Body of pancreas (tissue), 4 donors: ENCODE measurements around the gene SLC6A17. TPM values are rescaled to one million over a fixed set of nuclear protein-coding genes. Genes with fewer than 3 reads are reported as not detected.
A peak's percentile ranks its signal among the peaks of the same experiment; 100 is the strongest.

Experiments
- ATAC-seq: fragments of 150-250 bp; one replicate; pipeline ENCODE4 v1.9.1; 2016
- DNase-seq, 4 donors: peaks; one replicate each; pipeline ENCODE4 v3.0.0-alpha.2; 2019
- H3K27ac ChIP-seq, 4 donors: fragments of 200-600 bp; sonication (generic); 1 replicate in 3 of 4; 2 replicates in 1 of 4; pipeline versions ENCODE4 v1.5.1 to v1.6.1; 2016 to 2019; ENCODE audit warnings: mild to moderate bottlenecking in 1 of 4, mixed read lengths in 1 of 4, moderate library complexity in 1 of 4
- H3K27me3 ChIP-seq, 2 donors: fragments of 200-600 bp; sonication (generic); one replicate each; pipeline ENCODE4 v1.6.0; 2016; ENCODE audit warnings: mild to moderate bottlenecking in 1 of 2
- H3K36me3 ChIP-seq, 2 donors: fragments of 200-600 bp; sonication (generic); replicated peaks in 1 of 2; 2 replicates each; pipeline ENCODE4 v1.5.1; 2016; ENCODE audit warnings: low read depth in 2 of 2; ENCODE audit not compliant: insufficient read depth in 1 of 2
- H3K4me1 ChIP-seq: fragments of 200-600 bp; sonication (generic); one replicate; pipeline ENCODE4 v1.6.0; 2016
- H3K4me3 ChIP-seq, 2 donors: fragments of 200-600 bp; sonication (generic); 1 replicate in 1 of 2; 2 replicates in 1 of 2; pipeline ENCODE4 v1.5.1; 2016 to 2019
- H3K9me3 ChIP-seq, 3 donors: fragments of 200-600 bp; sonication (generic); 1 replicate in 2 of 3; 2 replicates in 1 of 3; pipeline ENCODE4 v1.5.1; 2016
- CTCF ChIP-seq, 7 experiments: fragments of 450-650 bp in 4 of 7; fragments of 200-600 bp in 3 of 7; sonication (generic) in 3 of 7; IDR thresholded peaks; one replicate each; pipeline ENCODE4 v1.5.1; 2016 to 2019; ENCODE audit warnings: antibody characterized with exemption in 7 of 7
- POLR2A ChIP-seq, 3 donors: fragments of 450-650 bp; IDR thresholded peaks; one replicate each; pipeline ENCODE4 v1.6.1; 2016; ENCODE audit warnings: antibody characterized with exemption in 3 of 3, mild to moderate bottlenecking in 2 of 3
- WGBS, 2 donors: methylation state at CpG; one replicate each; pipeline ENCODE4 v1.1.5; 2017; 5-methylcytosine and 5-hydroxymethylcytosine counted together
- intact Hi-C: fragments of 100-400 bp; cut with DNase I; formaldehyde crosslinking; loops from one replicate; pipeline ENCODE4 v1.15.1; 2023
- total RNA-seq, 2 donors: library from RNA; depleted of rRNA; stranded (reverse); fragments of >200 nt; gene quantifications; one replicate each; pipeline ENCODE4 v1.1.0, GENCODE V29; 2016

SLC6A17 gene
- total RNA-seq, 2 donors from 2014 or later = 0.52 to 0.99 TPM

GRCh38 chr1:110153407-110153950 is 3.2 kb downstream of the SLC6A17 start:
- Histone ChIP-seq H3K4me3 (no peak overlapping the region), H3K4me1 (peaks cover 13% of the 10 kb centered on the region), H3K9me3 (no peaks in the 10 kb centered on the region), H3K27ac (no peak overlapping the region), H3K27me3 (peaks cover 0 to 3% of the 10 kb centered on the region in 2 donors), H3K36me3 (no peaks in the 10 kb centered on the region)
- intact Hi-C loops = no loop called here
- no peak for DNase-seq
- TF ChIP-seq CTCF (IDR thresholded peaks at IDR 0.05) (no peak), POLR2A (IDR thresholded peaks at IDR 0.05) (no peak)
- no peak for ATAC-seq

- Histone ChIP-seq H3K27me3 (no peaks in the 10 kb centered on the region), H3K4me1 (peaks cover 5% of the 10 kb centered on the region), H3K36me3 (no peaks in the 10 kb centered on the region), H3K4me3 (no peak overlapping the region), H3K9me3 (no peaks in the 10 kb centered on the region), H3K27ac (no peak overlapping the region)
- intact Hi-C loops = no loop called here
- TF ChIP-seq POLR2A (IDR thresholded peaks at IDR 0.05) (no peak), CTCF (IDR thresholded peaks at IDR 0.05) (no peak)
- WGBS, 2 donors = 11 to 26% methylated on average over 7 of the region's 7 CpGs
- ATAC-seq (peak; percentile 59), DNase-seq (peak; percentile 57 to 74 (median 61))
Observed at GRCh38 chr1:110155878-110156522, 5.7 kb downstream of the SLC6A17 start.

GRCh38 chr1:110158261-110158660 is 8.0 kb downstream of the SLC6A17 start:
- 61 to 68% methylated on average over 5 of the region's 5 CpGs for WGBS, 2 donors
- no peak overlapping the region for H3K4me3 ChIP-seq
- intact Hi-C loops = no loop called here

GRCh38 chr1:110159168-110159567 is 8.9 kb downstream of the SLC6A17 start:
- H3K4me1 ChIP-seq = no peaks in the 10 kb centered on the region
- WGBS, 2 donors = 19 to 35% methylated on average over 2 of the region's 2 CpGs
- intact Hi-C loops = no loop called here
- ATAC-seq (no peak), DNase-seq (no peak)
- TF ChIP-seq POLR2A (IDR thresholded peaks at IDR 0.05) = no peak
- no peak for TF ChIP-seq CTCF (IDR thresholded peaks at IDR 0.05)
- no peak overlapping the region for H3K27ac ChIP-seq
- no peaks in the 10 kb centered on the region for H3K27me3 ChIP-seq
- H3K4me3 ChIP-seq = no peak overlapping the region
- H3K36me3 ChIP-seq = no peaks in the 10 kb centered on the region
- H3K9me3 ChIP-seq = no peaks in the 10 kb centered on the region

More at GRCh38 chr1:110158261-110158660, 8.0 kb downstream of the SLC6A17 start:
- Histone ChIP-seq H3K27me3 (no peaks in the 10 kb centered on the region), H3K36me3 (no peaks in the 10 kb centered on the region), H3K9me3 (no peaks in the 10 kb centered on the region), H3K27ac (no peak overlapping the region), H3K4me1 (no peaks in the 10 kb centered on the region)
- ATAC-seq (no peak), DNase-seq (no peak)
- TF ChIP-seq POLR2A (IDR thresholded peaks at IDR 0.05) (no peak), CTCF (IDR thresholded peaks at IDR 0.05) (no peak)
